Activated gamma-delta T cell treated with Interleukin-2 at 50 U/mL for 16 hours (primary cell): ENCODE data around the gene NRF1.

Experiments
- DNase-seq: peaks from one replicate; pipeline ENCODE4 v3.0.0-alpha.2; 2020

NRF1 gene

GRCh38 chr7:129742256-129742655 is 130.7 kb downstream of the NRF1 start:
- DNase-seq, result no peak

GRCh38 chr7:129746857-129747529 is 135.5 kb downstream of the NRF1 start:
- no peak for DNase-seq

GRCh38 chr7:129748356-129749109 is 137.0 kb downstream of the NRF1 start:
- DNase-seq, result no peak

GRCh38 chr7:129750091-129750490 is 138.6 kb downstream of the NRF1 start:
- no peak for DNase-seq

GRCh38 chr7:129750501-129750900 is 139.0 kb downstream of the NRF1 start:
- no peak for DNase-seq

- no peak for DNase-seq
These were observed 140.4 kb downstream of the NRF1 start for GRCh38 chr7:129751916-129752315.

GRCh38 chr7:129752760-129753159 is 141.2 kb downstream of the NRF1 start:
- no peak for DNase-seq

GRCh38 chr7:129754406-129754805 is 142.9 kb downstream of the NRF1 start:
- DNase-seq, result no peak

- DNase-seq, result no peak
These were observed 146.5 kb downstream of the NRF1 start for GRCh38 chr7:129757991-129758390.

GRCh38 chr7:129762387-129762969 is 151.0 kb downstream of the NRF1 start:
- DNase-seq, result no peak

- no peak for DNase-seq
These were observed 152.9 kb downstream of the NRF1 start for GRCh38 chr7:129764247-129765084.

- DNase-seq, result no peak
These were observed 153.8 kb downstream of the NRF1 start for GRCh38 chr7:129765352-129765751.

GRCh38 chr7:129767120-129768015 is 155.8 kb downstream of the NRF1 start:
- no peak for DNase-seq

- DNase-seq, result no peak
These were observed 157.3 kb downstream of the NRF1 start for GRCh38 chr7:129768614-129769399.

- no peak for DNase-seq
These were observed 157.9 kb downstream of the NRF1 start for GRCh38 chr7:129769400-129769774.

GRCh38 chr7:129769866-129770808 is 158.6 kb downstream of the NRF1 start:
- no peak for DNase-seq

- no peak for DNase-seq
These were observed 159.8 kb downstream of the NRF1 start for GRCh38 chr7:129771201-129771927.

GRCh38 chr7:129771928-129772479 is 160.5 kb downstream of the NRF1 start:
- no peak for DNase-seq

GRCh38 chr7:129772646-129773280 is 161.2 kb downstream of the NRF1 start:
- DNase-seq, result no peak
